Neuron (in vitro differentiated cells): ENCODE data around the gene TNFSF15.

ENCODE experiments used
- H2AFZ ChIP-seq: one replicate; pipeline ENCODE4 v1.6.1; 2013; ENCODE audit warnings: low read depth, mild to moderate bottlenecking, inconsistent platforms, low read length, moderate library complexity
- H3K27me3 ChIP-seq: one replicate; pipeline ENCODE4 v1.6.1; 2013; ENCODE audit warnings: low read length; ENCODE audit not compliant: insufficient read depth
- H3K36me3 ChIP-seq: one replicate; pipeline ENCODE4 v1.6.1; 2013; ENCODE audit warnings: low read length; ENCODE audit not compliant: insufficient read depth
- H3K4me1 ChIP-seq: one replicate; pipeline ENCODE4 v1.6.1; 2013; ENCODE audit warnings: low read length; ENCODE audit not compliant: insufficient read depth
- H3K4me3 ChIP-seq: 2 replicates; pipeline ENCODE4 v1.5.1; 2013; ENCODE audit warnings: mild to moderate bottlenecking, low read length, moderate library complexity
- H3K9me3 ChIP-seq: one replicate; pipeline ENCODE4 v1.6.1; 2013; ENCODE audit warnings: low read length

Gene TNFSF15

DNA sequence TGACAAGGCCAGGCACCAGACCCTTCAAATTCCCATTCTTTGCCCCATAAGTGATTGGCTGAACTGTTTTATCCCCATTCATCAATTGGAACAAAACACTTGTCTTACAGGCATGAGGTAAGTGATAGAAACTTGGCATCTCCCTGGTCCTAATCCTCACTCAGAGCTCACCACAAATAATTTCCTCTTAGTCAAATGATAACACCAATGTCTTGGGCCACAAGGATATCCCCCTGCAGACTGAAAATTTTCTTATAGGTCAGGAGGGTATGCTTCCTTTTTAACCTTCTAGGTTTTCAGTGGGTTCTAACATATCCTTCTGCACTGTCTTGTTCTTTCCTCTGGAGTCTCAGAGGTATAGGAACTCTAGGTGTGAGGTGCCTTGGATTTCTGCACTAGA lies 14.5 kb downstream of the TNFSF15 start:
- Histone ChIP-seq H3K27me3 (no peaks in the 10 kb centered on the region), H3K9me3 (no peaks in the 10 kb centered on the region), H2AFZ (no peak overlapping the region), H3K4me1 (peaks cover 4% of the 10 kb centered on the region), H3K36me3 (no peaks in the 10 kb centered on the region), H3K4me3 (no peak overlapping the region)

- Histone ChIP-seq H3K27me3 (no peaks in the 10 kb centered on the region), H3K9me3 (no peaks in the 10 kb centered on the region), H2AFZ (no peak overlapping the region), H3K36me3 (no peaks in the 10 kb centered on the region), H3K4me1 (peaks cover 4% of the 10 kb centered on the region), H3K4me3 (no peak overlapping the region)
Observed at GRCh38 chr9:114790521-114790920, 15.3 kb downstream of the TNFSF15 start.

DNA sequence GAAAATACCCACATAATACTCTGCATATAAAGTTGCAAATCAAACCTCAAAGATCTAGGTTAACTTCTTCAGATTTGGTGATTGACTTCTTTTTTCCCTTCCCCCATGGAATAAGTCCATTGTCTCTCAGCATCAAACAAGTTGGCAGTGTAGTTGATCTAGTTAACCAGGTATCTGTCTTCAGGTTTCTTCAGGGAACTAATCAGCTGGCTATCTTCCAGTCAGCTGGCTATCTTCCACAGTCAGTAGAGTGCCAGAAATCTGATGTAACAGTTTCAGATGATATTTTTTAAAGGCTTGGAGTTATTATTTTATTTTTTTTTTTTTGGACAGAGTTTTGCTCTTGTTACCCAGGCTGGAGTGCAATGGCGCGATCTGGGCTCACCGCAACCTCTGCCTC lies 16.8 kb downstream of the TNFSF15 start:
- H3K27me3 ChIP-seq: no peaks in the 10 kb centered on the region
- no peaks in the 10 kb centered on the region for H3K9me3 ChIP-seq
- H3K4me1 ChIP-seq: peaks cover 9% of the 10 kb centered on the region
- no peak overlapping the region for H3K4me3 ChIP-seq
- no peak overlapping the region for H2AFZ ChIP-seq
- H3K36me3 ChIP-seq: no peaks in the 10 kb centered on the region

DNA sequence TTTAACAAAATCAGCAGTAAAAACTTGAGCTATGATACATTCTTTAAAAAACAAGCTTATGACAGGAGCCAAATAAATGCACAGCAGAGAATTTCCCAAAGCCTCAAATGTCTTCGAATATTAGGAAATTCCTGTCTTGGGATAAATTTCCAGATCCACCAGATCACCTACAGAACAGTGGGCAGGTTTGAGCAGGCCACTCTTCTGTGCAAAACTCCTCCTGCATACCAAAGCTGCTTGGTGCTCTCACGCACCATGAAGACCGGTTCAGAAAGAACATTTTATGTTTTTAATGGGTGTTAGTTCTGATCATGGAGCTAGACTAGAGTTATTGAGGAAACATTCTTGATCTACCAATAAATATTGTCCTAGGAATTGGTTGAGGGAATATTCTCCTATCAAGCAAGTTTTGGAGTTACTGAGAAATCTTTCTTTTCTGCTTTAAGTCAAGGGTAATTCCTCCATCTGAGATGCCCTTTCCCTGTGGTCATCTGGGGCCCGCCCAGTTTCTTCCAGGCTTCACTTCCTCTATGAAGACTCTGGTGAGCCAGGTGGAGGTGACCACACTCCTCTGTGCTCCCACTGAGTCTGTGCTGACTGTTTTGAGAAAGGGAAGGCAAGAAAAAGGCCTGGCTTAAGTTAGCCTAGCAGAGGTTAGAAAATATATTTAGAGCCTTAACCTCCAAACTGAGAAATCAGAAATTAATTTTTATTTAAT lies 17.9 kb downstream of the TNFSF15 start:
- H3K4me1 ChIP-seq: peaks cover 9% of the 10 kb centered on the region
- H2AFZ ChIP-seq: no peak overlapping the region
- no peaks in the 10 kb centered on the region for H3K36me3 ChIP-seq

GRCh38 chr9:114787214-114787613 lies 18.6 kb downstream of the TNFSF15 start:
- no peak overlapping the region for H3K4me3 ChIP-seq
- no peaks in the 10 kb centered on the region for H3K36me3 ChIP-seq

More for the DNA sequence above, 17.9 kb downstream of the TNFSF15 start:
- Histone ChIP-seq H3K9me3 (no peaks in the 10 kb centered on the region), H3K4me3 (no peak overlapping the region), H3K27me3 (no peaks in the 10 kb centered on the region)

DNA sequence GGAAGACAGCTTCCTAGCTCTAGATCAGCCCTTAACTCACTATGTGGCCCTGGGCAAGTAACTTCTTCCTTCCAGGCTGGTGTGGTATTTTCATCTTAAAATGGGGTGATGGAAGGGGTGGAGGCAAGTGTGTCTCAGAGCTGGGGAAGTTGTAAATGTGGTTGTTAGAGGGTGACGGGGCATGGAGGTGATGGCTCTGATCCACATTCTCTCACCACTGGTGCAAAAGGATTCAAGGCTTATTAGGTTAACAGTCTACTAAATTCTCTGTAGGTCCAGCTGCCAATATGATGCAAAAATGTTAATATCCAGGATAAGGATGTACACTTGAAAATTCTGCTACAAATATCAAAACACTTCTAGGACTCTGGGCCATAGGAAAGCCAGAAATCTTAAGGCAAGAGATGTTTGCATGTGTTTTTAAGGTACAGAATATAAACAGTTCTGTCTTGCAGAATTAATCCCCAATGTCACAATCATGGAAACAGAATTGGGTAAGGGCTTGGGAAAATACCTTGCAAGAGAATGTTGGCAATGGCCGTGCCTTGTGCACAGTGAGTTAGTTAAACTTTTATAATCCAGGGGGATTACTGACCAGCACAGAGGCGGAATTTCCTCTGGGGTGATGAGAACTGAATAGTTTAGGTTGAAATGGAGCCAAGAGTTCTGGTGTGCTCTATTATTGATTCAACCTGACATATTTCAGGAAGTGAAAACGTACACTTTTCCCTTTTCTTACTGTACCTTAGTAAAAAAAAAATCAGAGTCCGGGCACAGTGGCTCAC lies 19.8 kb downstream of the TNFSF15 start:
- Histone ChIP-seq H3K9me3 (no peaks in the 10 kb centered on the region), H3K36me3 (no peaks in the 10 kb centered on the region), H3K27me3 (no peaks in the 10 kb centered on the region), H3K4me1 (peaks cover 9% of the 10 kb centered on the region), H3K4me3 (no peak overlapping the region), H2AFZ (no peak overlapping the region)

More at GRCh38 chr9:114787214-114787613, 18.6 kb downstream of the TNFSF15 start:
- H3K9me3 ChIP-seq: no peaks in the 10 kb centered on the region
- no peaks in the 10 kb centered on the region for H3K27me3 ChIP-seq
- no peak overlapping the region for H2AFZ ChIP-seq
- peaks cover 9% of the 10 kb centered on the region for H3K4me1 ChIP-seq

- no peak overlapping the region for H3K4me3 ChIP-seq
- no peak overlapping the region for H2AFZ ChIP-seq
- no peaks in the 10 kb centered on the region for H3K36me3 ChIP-seq
- no peaks in the 10 kb centered on the region for H3K9me3 ChIP-seq
- no peaks in the 10 kb centered on the region for H3K27me3 ChIP-seq
- H3K4me1 ChIP-seq: peaks cover 6% of the 10 kb centered on the region
Observed at GRCh38 chr9:114784721-114785279, 21.0 kb downstream of the TNFSF15 start.

- Histone ChIP-seq H3K4me1 (peaks cover 6% of the 10 kb centered on the region), H3K36me3 (no peaks in the 10 kb centered on the region), H3K27me3 (no peaks in the 10 kb centered on the region), H2AFZ (no peak overlapping the region), H3K4me3 (no peak overlapping the region), H3K9me3 (no peaks in the 10 kb centered on the region)
Observed at GRCh38 chr9:114782586-114782985, 23.3 kb downstream of the TNFSF15 start.

DNA sequence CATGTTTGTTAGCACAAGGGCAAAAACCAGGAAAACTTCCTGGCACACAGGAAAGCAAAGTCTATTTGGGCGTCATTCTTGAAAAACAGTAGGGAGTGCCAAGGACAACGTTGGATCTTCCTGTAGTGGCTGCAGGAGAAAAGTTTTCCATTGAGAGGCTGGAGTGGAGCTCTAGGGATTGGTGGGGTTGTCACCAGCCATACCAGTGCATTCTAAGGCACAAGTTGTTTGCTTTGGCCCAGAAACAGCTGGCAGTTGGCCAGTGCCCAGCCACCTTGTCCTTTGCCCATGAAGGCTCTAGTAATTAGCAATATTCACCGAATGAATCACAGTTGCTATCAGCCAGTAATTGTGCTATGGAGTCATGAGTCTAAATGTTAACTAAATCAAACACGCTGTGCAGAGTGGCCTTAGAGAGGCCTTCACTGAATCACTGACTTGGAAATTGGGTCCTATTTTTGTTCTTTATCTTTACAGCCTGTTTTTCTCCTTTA lies 26.4 kb downstream of the TNFSF15 start:
- no peaks in the 10 kb centered on the region for H3K9me3 ChIP-seq
- no peak overlapping the region for H2AFZ ChIP-seq
- no peaks in the 10 kb centered on the region for H3K36me3 ChIP-seq
- no peaks in the 10 kb centered on the region for H3K27me3 ChIP-seq
- H3K4me1 ChIP-seq: peaks cover 10% of the 10 kb centered on the region
- no peak overlapping the region for H3K4me3 ChIP-seq

- Histone ChIP-seq H3K27me3 (no peaks in the 10 kb centered on the region), H2AFZ (no peak overlapping the region), H3K4me1 (peaks cover 10% of the 10 kb centered on the region), H3K9me3 (no peaks in the 10 kb centered on the region), H3K4me3 (no peak overlapping the region), H3K36me3 (no peaks in the 10 kb centered on the region)
Observed at GRCh38 chr9:114777821-114778609, 27.8 kb downstream of the TNFSF15 start.

- no peak overlapping the region for H2AFZ ChIP-seq
- H3K27me3 ChIP-seq: no peaks in the 10 kb centered on the region
- no peaks in the 10 kb centered on the region for H3K36me3 ChIP-seq
- H3K9me3 ChIP-seq: no peaks in the 10 kb centered on the region
- H3K4me3 ChIP-seq: no peak overlapping the region
- peaks cover 10% of the 10 kb centered on the region for H3K4me1 ChIP-seq
Observed at GRCh38 chr9:114776683-114777399, 29.0 kb downstream of the TNFSF15 start.

DNA sequence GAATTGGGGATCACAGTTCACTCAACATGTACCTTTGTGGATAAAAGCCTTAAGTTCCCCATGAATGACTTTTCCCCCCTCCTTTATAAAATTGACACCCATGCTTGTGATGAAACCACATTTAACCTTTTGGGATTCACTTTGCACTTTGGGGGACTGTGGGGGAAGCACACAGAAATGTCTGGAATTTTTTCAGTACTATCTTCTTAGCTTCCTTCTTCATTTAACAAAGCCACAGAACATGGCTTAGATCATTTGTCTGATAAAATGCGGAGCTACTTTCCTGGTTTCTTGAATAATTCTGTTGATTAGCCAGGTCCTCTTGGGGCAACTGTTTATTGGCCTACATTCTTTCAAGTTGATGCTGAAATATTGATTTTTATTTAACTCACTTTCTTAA lies 29.9 kb downstream of the TNFSF15 start:
- Histone ChIP-seq H3K27me3 (no peaks in the 10 kb centered on the region), H3K36me3 (no peaks in the 10 kb centered on the region), H3K4me1 (peaks cover 10% of the 10 kb centered on the region), H3K4me3 (no peak overlapping the region), H3K9me3 (no peaks in the 10 kb centered on the region), H2AFZ (no peak overlapping the region)
